ENCODE results near the gene TTC28. TPM values are rescaled to one million over a fixed set of nuclear protein-coding genes. Genes with fewer than 3 reads are reported as not detected.

The TTC28 gene
- total RNA-seq, 1 experiment from 2014 or later: 0.12 TPM

- DNase-seq (ENCODE audit: low read depth, low spot score) (no peak), ATAC-seq (no peak)
- Histone ChIP-seq H3K4me1 (ENCODE audit: control insufficient read depth in 1 of 2, insufficient read depth in 2 of 2, low read length in 2 of 2) (no peaks in the 10 kb centered on the region), H3K4me3 (replicated peaks in 1 of 2; ENCODE audit: low read depth in 1 of 2, low read length in 2 of 2) (no peak overlapping the region), H3K4me2 (ENCODE audit: low read length) (no peak overlapping the region), H3K36me3 (ENCODE audit: control insufficient read depth in 1 of 2, insufficient read depth in 2 of 2, low read length in 2 of 2) (no peaks in the 10 kb centered on the region), H4K20me1 (ENCODE audit: insufficient read depth) (no peaks in the 10 kb centered on the region), H3K9me3 (ENCODE audit: control insufficient read depth in 1 of 2, insufficient read depth in 1 of 2, low read depth in 1 of 2, low read length in 2 of 2) (no peaks in the 10 kb centered on the region), H3K79me2 (ENCODE audit: insufficient read depth, low read length) (no peaks in the 10 kb centered on the region), H3K27me3 (ENCODE audit: insufficient read depth, low read length) (peaks cover 58% of the 10 kb centered on the region), H3K9ac (ENCODE audit: low read length) (no peak overlapping the region), H3K27ac (ENCODE audit: low read depth, low read length) (no peak overlapping the region), H3K9me2 (ENCODE audit: insufficient read depth) (no peaks in the 10 kb centered on the region), H2AFZ (ENCODE audit: low read depth, low read length, poor library complexity, severe bottlenecking) (no peak overlapping the region)
- TF ChIP-seq SIN3A (IDR thresholded peaks at IDR 0.05; ENCODE audit: low read depth) (no peak), SRF (IDR thresholded peaks at IDR 0.05; ENCODE audit: low read depth) (no peak), TCF7L2 (IDR thresholded peaks at IDR 0.05; ENCODE audit: borderline replicate concordance, extremely low read depth, insufficient read depth, insufficient read length) (no peak), POLR2AphosphoS5 (IDR thresholded peaks at IDR 0.05; ENCODE audit: low read depth, low read length) (no peak), CEBPB (IDR thresholded peaks at IDR 0.05; ENCODE audit: low read depth) (no peak), RAD21 (IDR thresholded peaks at IDR 0.05; ENCODE audit: low read depth) (no peak), CTCF (IDR thresholded peaks at IDR 0.05 in 2 of 3, conservative IDR thresholded peaks at IDR 0.05 in 1 of 3; ENCODE audit: borderline replicate concordance in 1 of 3, insufficient read depth in 1 of 3, low read depth in 2 of 3, low read length in 2 of 3) (no peak), EZH2 (IDR thresholded peaks at IDR 0.05) (no peak), YY1 (IDR thresholded peaks at IDR 0.05; ENCODE audit: extremely low read depth, insufficient replicate concordance, low read depth, low read length) (no peak), FOSL1 (IDR thresholded peaks at IDR 0.05; ENCODE audit: low read depth) (no peak), CBX3 (IDR thresholded peaks at IDR 0.05; ENCODE audit: low read depth) (no peak), ELF1 (IDR thresholded peaks at IDR 0.05; ENCODE audit: borderline replicate concordance, low read depth) (no peak), ZNF274 (IDR thresholded peaks at IDR 0.05; ENCODE audit: low read depth, low read length) (no peak), ZBTB33 (IDR thresholded peaks at IDR 0.05; ENCODE audit: extremely low read depth, insufficient replicate concordance, low read length) (no peak), POLR2A (IDR thresholded peaks at IDR 0.05; ENCODE audit: borderline replicate concordance, extremely low read depth, insufficient read depth, insufficient read length) (no peak), MAX (IDR thresholded peaks at IDR 0.05) (no peak), REST (IDR thresholded peaks at IDR 0.05; ENCODE audit: low read depth) (no peak), ZFX (IDR thresholded peaks at IDR 0.05) (no peak), ATF3 (IDR thresholded peaks at IDR 0.05) (no peak)
- ChIA-PET RAD21 (ENCODE audit: low non-redundant PET in 1 of 2, low total read pairs in 2 of 2, uncharacterized antibody in 2 of 2, unreplicated experiment in 2 of 2) (no interaction called here), POLR2A (no interaction called here), CTCF (no interaction called here)
- intact Hi-C loops (cut with micrococcal nuclease): no loop called here
- no TSS peak for BruUV-seq (replicated peaks)
Observed at GRCh38 chr22:28299753-28300152, 379.9 kb downstream of the TTC28 start.
